RWPE2 (cell line): Measurements from ENCODE around the gene HMGA1.

ENCODE experiments used
- ATAC-seq: fragments of 200-7000 bp; cut with Tn5 transposase; 3 replicates; pipeline ENCODE4 v1.9.1; 2021; ENCODE audit warnings: low read depth
- DNase-seq: peaks from one replicate; pipeline ENCODE4 v3.0.0-alpha.2; 2020; ENCODE audit warnings: low spot score
- H3K27ac ChIP-seq: fragments of 450-650 bp; 2 replicates; pipeline ENCODE4 v1.5.1; 2017; ENCODE audit warnings: mild to moderate bottlenecking; ENCODE audit not compliant: poor library complexity, severe bottlenecking
- H3K27me3 ChIP-seq: fragments of 250-450 bp; sonication (Bioruptor Pico); 2 replicates; pipeline ENCODE4 v1.5.1; 2021; ENCODE audit warnings: mild to moderate bottlenecking, moderate library complexity; ENCODE audit not compliant: insufficient read depth, poor library complexity, severe bottlenecking
- H3K36me3 ChIP-seq: fragments of 250-450 bp; sonication (Bioruptor Pico); 2 replicates; pipeline ENCODE4 v1.5.1; 2020; ENCODE audit warnings: low read depth, mild to moderate bottlenecking, moderate library complexity
- H3K4me1 ChIP-seq: fragments of 250-450 bp; sonication (Bioruptor Pico); 2 replicates; pipeline ENCODE4 v1.5.1; 2021; ENCODE audit warnings: mild to moderate bottlenecking, moderate library complexity; ENCODE audit not compliant: insufficient read depth, poor library complexity, severe bottlenecking
- H3K4me3 ChIP-seq: fragments of 250-450 bp; sonication (Bioruptor Pico); 2 replicates; pipeline ENCODE4 v1.5.1; 2021; ENCODE audit warnings: mild to moderate bottlenecking, moderate library complexity; ENCODE audit not compliant: severe bottlenecking
- H3K9me3 ChIP-seq: fragments of 250-450 bp; sonication (Bioruptor Pico); 2 replicates; pipeline ENCODE4 v1.5.1; 2021; ENCODE audit warnings: mild to moderate bottlenecking, moderate library complexity; ENCODE audit not compliant: severe bottlenecking
- CTCF ChIP-seq: fragments of 450-650 bp; IDR thresholded peaks from one replicate; pipeline ENCODE4 v1.5.1; 2017; ENCODE audit warnings: mild to moderate bottlenecking, moderate library complexity; ENCODE audit not compliant: poor library complexity, severe bottlenecking

The HMGA1 gene

GRCh38 chr6:34223956-34224940, 12.4 kb upstream of the HMGA1 start:
- H3K4me1 ChIP-seq: peaks cover 16% of the 10 kb centered on the region
- peak overlapping the region; percentile 31 for H3K4me3 ChIP-seq
- no peaks in the 10 kb centered on the region for H3K27me3 ChIP-seq
- no peaks in the 10 kb centered on the region for H3K9me3 ChIP-seq
- TF ChIP-seq CTCF: no peak
- H3K36me3 ChIP-seq: no peaks in the 10 kb centered on the region
- H3K27ac ChIP-seq: peak overlapping the region; percentile 52
- DNase-seq (peak; percentile 86), ATAC-seq (peak; percentile 81)

- ATAC-seq: no peak
- Histone ChIP-seq H3K27ac (no peak overlapping the region), H3K36me3 (no peaks in the 10 kb centered on the region), H3K4me3 (no peak overlapping the region), H3K9me3 (no peaks in the 10 kb centered on the region), H3K27me3 (no peaks in the 10 kb centered on the region), H3K4me1 (peaks cover 16% of the 10 kb centered on the region)
- DNase-seq: no peak
- no peak for TF ChIP-seq CTCF
Observed at GRCh38 chr6:34225551-34225950, 11.1 kb upstream of the HMGA1 start.

GRCh38 chr6:34226066-34226465, 10.6 kb upstream of the HMGA1 start:
- no peak for TF ChIP-seq CTCF
- no peak overlapping the region for H3K4me3 ChIP-seq
- no peaks in the 10 kb centered on the region for H3K36me3 ChIP-seq
- H3K27ac ChIP-seq: no peak overlapping the region
- ATAC-seq: no peak
- no peak for DNase-seq
- H3K4me1 ChIP-seq: peaks cover 16% of the 10 kb centered on the region
- no peaks in the 10 kb centered on the region for H3K9me3 ChIP-seq
- H3K27me3 ChIP-seq: no peaks in the 10 kb centered on the region

- no peak for DNase-seq
- Histone ChIP-seq H3K4me3 (no peak overlapping the region), H3K36me3 (no peaks in the 10 kb centered on the region), H3K27ac (no peak overlapping the region), H3K27me3 (no peaks in the 10 kb centered on the region), H3K9me3 (no peaks in the 10 kb centered on the region), H3K4me1 (peaks cover 16% of the 10 kb centered on the region)
- no peak for ATAC-seq
- no peak for TF ChIP-seq CTCF
Observed at GRCh38 chr6:34226731-34227586, 9.7 kb upstream of the HMGA1 start.
